ENCODE measurements around the gene CYP8B1. TPM values are rescaled to one million over a fixed set of nuclear protein-coding genes. Genes with fewer than 3 reads are reported as not detected.
A peak's percentile ranks its signal among the peaks of the same experiment; 100 is the strongest.

CYP8B1 gene
- total RNA-seq, 1 experiment from 2014 or later = 0.12 TPM

GRCh38 chr3:42880183-42880582, 4.5 kb upstream of the CYP8B1 start:
- H3K4me3 ChIP-seq (replicated peaks in 1 of 2; ENCODE audit: low read depth in 1 of 2, low read length in 2 of 2) = no peak overlapping the region
- H4K20me1 ChIP-seq (ENCODE audit: insufficient read depth) = no peaks in the 10 kb centered on the region
- H2AFZ ChIP-seq (ENCODE audit: low read depth, low read length, poor library complexity, severe bottlenecking) = no peak overlapping the region
- no peak for DNase-seq (ENCODE audit: low read depth, low spot score)
- intact Hi-C loops (cut with micrococcal nuclease) = loop anchor here (5.0 kb wide), 2 partner anchors 308 to 648 kb away; no protein-coding TSS in a partner anchor
- TF ChIP-seq RAD21 (IDR thresholded peaks at IDR 0.05; ENCODE audit: low read depth) (no peak), ATF3 (IDR thresholded peaks at IDR 0.05) (no peak), CEBPB (IDR thresholded peaks at IDR 0.05; ENCODE audit: low read depth) (no peak), CTCF (IDR thresholded peaks at IDR 0.05 in 2 of 3, conservative IDR thresholded peaks at IDR 0.05 in 1 of 3; ENCODE audit: borderline replicate concordance in 1 of 3, insufficient read depth in 1 of 3, low read depth in 2 of 3, low read length in 2 of 3) (no peak), ZBTB33 (IDR thresholded peaks at IDR 0.05; ENCODE audit: extremely low read depth, insufficient replicate concordance, low read length) (no peak), ZFX (IDR thresholded peaks at IDR 0.05) (no peak), EZH2 (IDR thresholded peaks at IDR 0.05) (no peak), CBX3 (IDR thresholded peaks at IDR 0.05; ENCODE audit: low read depth) (no peak), ZNF274 (IDR thresholded peaks at IDR 0.05; ENCODE audit: low read depth, low read length) (no peak), POLR2AphosphoS5 (IDR thresholded peaks at IDR 0.05; ENCODE audit: low read depth, low read length) (no peak), TCF7L2 (IDR thresholded peaks at IDR 0.05; ENCODE audit: borderline replicate concordance, extremely low read depth, insufficient read depth, insufficient read length) (no peak), FOSL1 (IDR thresholded peaks at IDR 0.05; ENCODE audit: low read depth) (no peak), REST (IDR thresholded peaks at IDR 0.05; ENCODE audit: low read depth) (no peak), JUND (IDR thresholded peaks at IDR 0.05) (no peak), SIN3A (IDR thresholded peaks at IDR 0.05; ENCODE audit: low read depth) (no peak), MAX (IDR thresholded peaks at IDR 0.05) (no peak), EGR1 (IDR thresholded peaks at IDR 0.05; ENCODE audit: low read depth) (no peak), POLR2A (IDR thresholded peaks at IDR 0.05; ENCODE audit: borderline replicate concordance, extremely low read depth, insufficient read depth, insufficient read length) (no peak)
- ATAC-seq = no peak
- H3K36me3 ChIP-seq (ENCODE audit: control insufficient read depth in 1 of 2, insufficient read depth in 2 of 2, low read length in 2 of 2) = no peaks in the 10 kb centered on the region
- no peaks in the 10 kb centered on the region for H3K27me3 ChIP-seq (ENCODE audit: insufficient read depth, low read length)
- no peak overlapping the region; the same call in 1 of the 2 replicates for H3K27ac ChIP-seq (ENCODE audit: low read depth, low read length)
- ChIA-PET CTCF (no interaction called here), RAD21 (ENCODE audit: low non-redundant PET in 1 of 2, low total read pairs in 2 of 2, uncharacterized antibody in 2 of 2, unreplicated experiment in 2 of 2) (no interaction called here), POLR2A (no interaction called here)
- peak overlapping the region; percentile 93; the same call in 1 of the 2 replicates for H3K4me2 ChIP-seq (ENCODE audit: low read length)
- H3K9me3 ChIP-seq (ENCODE audit: control insufficient read depth in 1 of 2, insufficient read depth in 1 of 2, low read depth in 1 of 2, low read length in 2 of 2) = no peaks in the 10 kb centered on the region
- H3K4me1 ChIP-seq (ENCODE audit: control insufficient read depth in 1 of 2, insufficient read depth in 2 of 2, low read length in 2 of 2) = peaks cover 0 to 13% of the 10 kb centered on the region in 2 experiments; a peak in 3 of 4 replicates
- H3K9ac ChIP-seq (ENCODE audit: low read length) = no peak overlapping the region
- H3K79me2 ChIP-seq (ENCODE audit: insufficient read depth, low read length) = no peaks in the 10 kb centered on the region
- H3K9me2 ChIP-seq (ENCODE audit: insufficient read depth) = no peaks in the 10 kb centered on the region
- BruUV-seq (replicated peaks) = no TSS peak

Data from HCT116 (cell line).